ENCODE results near the gene VWA5B2. TPM values are rescaled to one million over a fixed set of nuclear protein-coding genes. Genes with fewer than 3 reads are reported as not detected.
A peak's percentile ranks its signal among the peaks of the same experiment; 100 is the strongest.

The VWA5B2 gene
- total and polyA plus RNA-seq, 2 of the 13 experiments (the other 11 are each of a cell fraction or from before 2014, with no cell fraction given) = 0.03 to 0.04 TPM

GRCh38 chr3:184198509-184198908, 30.9 kb upstream of the VWA5B2 start:
- WGBS (ENCODE audit: low lambda C conversion rate) = 80% methylated on average over 5 of the region's 9 CpGs
- CTCF ChIA-PET (ENCODE audit: low intra/inter-chr PET ratio, low total read pairs) = no interaction called here
- BruUV-seq (replicated peaks) = no TSS peak
- no peaks in the 10 kb centered on the region for H3K9me3 ChIP-seq (ENCODE audit: low read length)
- no peak for FAIRE-seq
- ATAC-seq = peak; percentile 53
- H3K9ac ChIP-seq (ENCODE audit: insufficient read depth, low read depth, low read length) = no peak overlapping the region
- H3K27me3 ChIP-seq (ENCODE audit: control insufficient read depth in 1 of 2, insufficient read depth in 2 of 2, low read length in 2 of 2) = peaks cover 0 to 10% of the 10 kb centered on the region in 2 experiments; a peak in 3 of 5 replicates
- intact Hi-C loops (cut with micrococcal nuclease; ENCODE audit: unreplicated experiment) (no loop called here), in situ Hi-C loops (cut with HindIII; ENCODE audit: extremely low pct_ligation_motif_present, low pct_unique_long_range_greater_than_20kb) (no loop called here)
- H2AFZ ChIP-seq (ENCODE audit: low read length) = no peak overlapping the region
- no peak overlapping the region for H3K4me3 ChIP-seq (replicated peaks in 1 of 3; ENCODE audit: insufficient read depth in 1 of 3, low read depth in 2 of 3, low read length in 3 of 3)
- H3K4me1 ChIP-seq (ENCODE audit: insufficient read depth, low read length) = peaks cover 12% of the 10 kb centered on the region
- H3K4me2 ChIP-seq (ENCODE audit: low read depth, low read length) = no peak overlapping the region
- H3K79me2 ChIP-seq (ENCODE audit: insufficient read depth, low read length) = no peaks in the 10 kb centered on the region
- no peak overlapping the region for H3K27ac ChIP-seq (ENCODE audit: extremely low read length, insufficient read depth, low read length)
- no peaks in the 10 kb centered on the region for H4K20me1 ChIP-seq (ENCODE audit: insufficient read depth, low read length)
- POLR2A ChIA-PET = interaction anchor here (0.7 kb wide), 1 partner anchor 1790 kb away, joined by 3 read pairs; no protein-coding TSS in a partner anchor
- DNase-seq (ENCODE audit: low spot score) = no peak
- peaks cover 5 to 13% of the 10 kb centered on the region in 2 experiments; a peak in 4 of 5 replicates for H3K36me3 ChIP-seq (replicated peaks in 1 of 2; ENCODE audit: control insufficient read depth in 1 of 2, insufficient read depth in 2 of 2, low read length in 2 of 2)
- TF ChIP-seq, protein P1, sequence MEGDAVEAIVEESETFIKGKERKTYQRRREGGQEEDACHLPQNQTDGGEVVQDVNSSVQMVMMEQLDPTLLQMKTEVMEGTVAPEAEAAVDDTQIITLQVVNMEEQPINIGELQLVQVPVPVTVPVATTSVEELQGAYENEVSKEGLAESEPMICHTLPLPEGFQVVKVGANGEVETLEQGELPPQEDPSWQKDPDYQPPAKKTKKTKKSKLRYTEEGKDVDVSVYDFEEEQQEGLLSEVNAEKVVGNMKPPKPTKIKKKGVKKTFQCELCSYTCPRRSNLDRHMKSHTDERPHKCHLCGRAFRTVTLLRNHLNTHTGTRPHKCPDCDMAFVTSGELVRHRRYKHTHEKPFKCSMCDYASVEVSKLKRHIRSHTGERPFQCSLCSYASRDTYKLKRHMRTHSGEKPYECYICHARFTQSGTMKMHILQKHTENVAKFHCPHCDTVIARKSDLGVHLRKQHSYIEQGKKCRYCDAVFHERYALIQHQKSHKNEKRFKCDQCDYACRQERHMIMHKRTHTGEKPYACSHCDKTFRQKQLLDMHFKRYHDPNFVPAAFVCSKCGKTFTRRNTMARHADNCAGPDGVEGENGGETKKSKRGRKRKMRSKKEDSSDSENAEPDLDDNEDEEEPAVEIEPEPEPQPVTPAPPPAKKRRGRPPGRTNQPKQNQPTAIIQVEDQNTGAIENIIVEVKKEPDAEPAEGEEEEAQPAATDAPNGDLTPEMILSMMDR (CRISPR knock-in tag; IDR thresholded peaks at IDR 0.05) = peak; percentile 45
- TF ChIP-seq STAG1 (CRISPR knock-in tag; IDR thresholded peaks at IDR 0.05) (peak; percentile 48), ZKSCAN5 (CRISPR knock-in tag; IDR thresholded peaks at IDR 0.05) (no peak)

- no peak overlapping the region for H3K9ac ChIP-seq (ENCODE audit: insufficient read depth, low read depth, low read length)
- FAIRE-seq = no peak
- TF ChIP-seq ZFP90 (CRISPR knock-in tag; IDR thresholded peaks at IDR 0.05; ENCODE audit: borderline replicate concordance) (no peak), ZNF296 (CRISPR knock-in tag; conservative IDR thresholded peaks at IDR 0.05) (no peak), ATF1 (CRISPR knock-in tag; IDR thresholded peaks at IDR 0.05) (no peak), ZNF292 (CRISPR knock-in tag; IDR thresholded peaks at IDR 0.05; ENCODE audit: borderline replicate concordance, low read depth) (no peak), ZNF263 (CRISPR knock-in tag; IDR thresholded peaks at IDR 0.05) (no peak), UBTF (CRISPR knock-in tag; IDR thresholded peaks at IDR 0.05) (no peak), TAF15 (IDR thresholded peaks at IDR 0.05; ENCODE audit: low read depth, low read length, poor library complexity, severe bottlenecking) (no peak)
- TF ChIP-seq, protein P2, sequence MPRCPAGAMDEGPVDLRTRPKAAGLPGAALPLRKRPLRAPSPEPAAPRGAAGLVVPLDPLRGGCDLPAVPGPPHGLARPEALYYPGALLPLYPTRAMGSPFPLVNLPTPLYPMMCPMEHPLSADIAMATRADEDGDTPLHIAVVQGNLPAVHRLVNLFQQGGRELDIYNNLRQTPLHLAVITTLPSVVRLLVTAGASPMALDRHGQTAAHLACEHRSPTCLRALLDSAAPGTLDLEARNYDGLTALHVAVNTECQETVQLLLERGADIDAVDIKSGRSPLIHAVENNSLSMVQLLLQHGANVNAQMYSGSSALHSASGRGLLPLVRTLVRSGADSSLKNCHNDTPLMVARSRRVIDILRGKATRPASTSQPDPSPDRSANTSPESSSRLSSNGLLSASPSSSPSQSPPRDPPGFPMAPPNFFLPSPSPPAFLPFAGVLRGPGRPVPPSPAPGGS (CRISPR knock-in tag; IDR thresholded peaks at IDR 0.05) = no peak
- TF ChIP-seq, protein P3, sequence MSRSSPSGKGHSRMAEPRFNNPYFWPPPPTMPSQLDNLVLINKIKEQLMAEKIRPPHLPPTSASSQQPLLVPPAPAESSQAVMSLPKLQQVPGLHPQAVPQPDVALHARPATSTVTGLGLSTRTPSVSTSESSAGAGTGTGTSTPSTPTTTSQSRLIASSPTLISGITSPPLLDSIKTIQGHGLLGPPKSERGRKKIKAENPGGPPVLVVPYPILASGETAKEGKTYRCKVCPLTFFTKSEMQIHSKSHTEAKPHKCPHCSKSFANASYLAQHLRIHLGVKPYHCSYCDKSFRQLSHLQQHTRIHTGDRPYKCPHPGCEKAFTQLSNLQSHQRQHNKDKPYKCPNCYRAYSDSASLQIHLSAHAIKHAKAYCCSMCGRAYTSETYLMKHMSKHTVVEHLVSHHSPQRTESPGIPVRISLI (CRISPR knock-in tag; IDR thresholded peaks at IDR 0.05; ENCODE audit: borderline replicate concordance) = no peak
Observed at GRCh38 chr3:184200825-184201224, 28.6 kb upstream of the VWA5B2 start.

More at GRCh38 chr3:184200825-184201224, 28.6 kb upstream of the VWA5B2 start:
- ATAC-seq (no peak), DNase-seq (ENCODE audit: low spot score) (no peak)
- Histone ChIP-seq H4K20me1 (ENCODE audit: insufficient read depth, low read length) (no peaks in the 10 kb centered on the region), H3K4me3 (replicated peaks in 1 of 3; ENCODE audit: insufficient read depth in 1 of 3, low read depth in 2 of 3, low read length in 3 of 3) (no peak overlapping the region), H3K27me3 (ENCODE audit: control insufficient read depth in 1 of 2, insufficient read depth in 2 of 2, low read length in 2 of 2) (peaks cover 0 to 26% of the 10 kb centered on the region in 2 experiments; a peak in 4 of 5 replicates), H3K79me2 (ENCODE audit: insufficient read depth, low read length) (no peaks in the 10 kb centered on the region), H3K4me2 (ENCODE audit: low read depth, low read length) (no peak overlapping the region), H3K4me1 (ENCODE audit: insufficient read depth, low read length) (peaks cover 12% of the 10 kb centered on the region), H3K27ac (ENCODE audit: extremely low read length, insufficient read depth, low read length) (no peak overlapping the region), H3K36me3 (replicated peaks in 1 of 2; ENCODE audit: control insufficient read depth in 1 of 2, insufficient read depth in 2 of 2, low read length in 2 of 2) (no peaks in the 10 kb centered on the region), H3K9me3 (ENCODE audit: low read length) (no peaks in the 10 kb centered on the region), H2AFZ (ENCODE audit: low read length) (no peak overlapping the region)
- CTCF ChIA-PET (ENCODE audit: low intra/inter-chr PET ratio, low total read pairs) = no interaction called here
- BruUV-seq (replicated peaks) = no TSS peak
- in situ Hi-C loops (cut with HindIII; ENCODE audit: extremely low pct_ligation_motif_present, low pct_unique_long_range_greater_than_20kb) (no loop called here), intact Hi-C loops (cut with micrococcal nuclease; ENCODE audit: unreplicated experiment) (no loop called here)
- POLR2A ChIA-PET = no interaction called here

Data from HepG2 (cell line).